GM12878 (cell line): Measurements from ENCODE around the gene NEGR1. TPM values are rescaled to one million over a fixed set of nuclear protein-coding genes. Genes with fewer than 3 reads are reported as not detected.

Source experiments
- ATAC-seq: fragments of 200-7000 bp; cut with Tn5 transposase; 3 replicates; pipeline ENCODE4 v1.9.1; 2020; ENCODE audit warnings: mild to moderate bottlenecking, moderate library complexity
- BruUV-seq: library from RNA; stranded (reverse); fragments of 400-500 nt; replicated peaks from 2 replicates; lab custom pipeline; 2021; lab: Mats Ljungman, UMichigan
- CTCF ChIA-PET: fragments of 300-600 bp; sonication (Branson Sonifier 250); formaldehyde crosslinking; extraction: SDS; loops from one replicate; lab custom pipeline; 2021; ENCODE audit warnings: inconsistent platforms; lab: Yijun Ruan, JAX
- POLR2A ChIA-PET: fragments of 350-600 bp; formaldehyde crosslinking; extraction: SDS; loops from one replicate; lab custom pipeline; 2021; ENCODE audit warnings: inconsistent platforms; lab: Charles Lee
- RAD21 ChIA-PET: fragments of 300-600 bp; sonication (Branson Sonifier 250); formaldehyde crosslinking; loops from one replicate; lab custom pipeline; 2023; ENCODE audit warnings: antibody characterized with exemption; ENCODE audit not compliant: unreplicated experiment; lab: Charles Lee
- SMC1A ChIA-PET: fragments of 300-600 bp; sonication (Branson Sonifier 250); formaldehyde crosslinking; loops from one replicate; lab custom pipeline; 2023; ENCODE audit not compliant: unreplicated experiment, uncharacterized antibody; lab: Charles Lee
- DNase-seq: peaks from one replicate; pipeline ENCODE4 v3.0.0-alpha.2; 2011; ENCODE audit warnings: low read depth, low spot score
- FAIRE-seq: peaks from 3 replicates; lab custom pipeline; 2011; peaks lifted over from hg19 to GRCh38; lab: Jason Lieb, UNC
- H2AFZ ChIP-seq: 2 replicates; pipeline ENCODE4 v1.6.0; 2011; ENCODE audit warnings: low read depth, low read length, control low read depth; ENCODE audit not compliant: control insufficient read depth
- H3K27ac ChIP-seq: 2 replicates; pipeline ENCODE4 v1.5.1; 2011; ENCODE audit warnings: control low read depth; ENCODE audit not compliant: control insufficient read depth, insufficient read depth
- H3K27me3 ChIP-seq, 2 experiments: replicated peaks in 1 of 2; 2 replicates each; pipeline versions ENCODE4 v1.6.0 to v1.6.1; 2011; ENCODE audit warnings: low read length in 1 of 2; ENCODE audit not compliant: control insufficient read depth in 2 of 2, insufficient read depth in 2 of 2
- H3K36me3 ChIP-seq, 2 experiments: 2 replicates each; pipeline ENCODE4 v1.5.1; 2011; ENCODE audit warnings: low read length in 1 of 2; ENCODE audit not compliant: control insufficient read depth in 2 of 2, insufficient read depth in 2 of 2
- H3K4me1 ChIP-seq: 2 replicates; pipeline ENCODE4 v1.6.1; 2011; ENCODE audit warnings: mild to moderate bottlenecking, low read length, moderate library complexity, mixed read lengths; ENCODE audit not compliant: control insufficient read depth, insufficient read depth
- H3K4me2 ChIP-seq: 2 replicates; pipeline ENCODE4 v1.6.0; 2011; ENCODE audit warnings: control low read depth; ENCODE audit not compliant: control insufficient read depth, insufficient read depth
- H3K4me3 ChIP-seq: fragments of 200-600 bp; sonication (generic); 2 replicates; pipeline ENCODE4 v1.5.1; 2016
- H3K79me2 ChIP-seq: 2 replicates; pipeline ENCODE4 v1.6.0; 2011; ENCODE audit warnings: low read length; ENCODE audit not compliant: control insufficient read depth, insufficient read depth
- H3K9ac ChIP-seq: 2 replicates; pipeline ENCODE4 v1.8.0; 2011; ENCODE audit warnings: low read length, control low read depth, mixed read lengths; ENCODE audit not compliant: control insufficient read depth, insufficient read depth
- H3K9me3 ChIP-seq: replicated peaks from 3 replicates; pipeline ENCODE4 v1.5.1; 2011; ENCODE audit warnings: mild to moderate bottlenecking, low read length; ENCODE audit not compliant: control insufficient read depth, insufficient read depth
- H4K20me1 ChIP-seq: 2 replicates; pipeline ENCODE4 v1.6.0; 2011; ENCODE audit not compliant: control insufficient read depth, insufficient read depth
- CEBPZ ChIP-seq: fragments of 150-350 bp; IDR thresholded peaks from 2 replicates; pipeline ENCODE4 v1.6.1; 2016; ENCODE audit warnings: low read depth, low read length
- E4F1 ChIP-seq: fragments of 450-650 bp; IDR thresholded peaks from 2 replicates; pipeline ENCODE4 v1.6.1; 2018; ENCODE audit warnings: borderline replicate concordance, mild to moderate bottlenecking; ENCODE audit not compliant: partially characterized antibody
- IRF3 ChIP-seq: fragments of 450-650 bp; IDR thresholded peaks from 2 replicates; pipeline ENCODE4 v1.6.1; 2014; ENCODE audit warnings: mild to moderate bottlenecking
- NFXL1 ChIP-seq: fragments of 450-650 bp; IDR thresholded peaks from 2 replicates; pipeline ENCODE4 v1.6.1; 2017; ENCODE audit warnings: antibody characterized with exemption, mild to moderate bottlenecking, borderline replicate concordance
- PML ChIP-seq: IDR thresholded peaks from 2 replicates; pipeline ENCODE4 v1.6.1; 2012; ENCODE audit warnings: low read length, inconsistent platforms
- POLR2AphosphoS5 ChIP-seq: IDR thresholded peaks from 2 replicates; pipeline ENCODE4 v1.6.1; 2011; ENCODE audit warnings: mild to moderate bottlenecking, low read length, inconsistent platforms
- RUNX3 ChIP-seq: IDR thresholded peaks from 2 replicates; pipeline ENCODE4 v1.6.1; 2012; ENCODE audit warnings: low read length, inconsistent platforms
- SIX5 ChIP-seq: IDR thresholded peaks from 2 replicates; pipeline ENCODE4 v1.6.1; 2011; ENCODE audit warnings: mild to moderate bottlenecking, low read depth, low read length, moderate library complexity; ENCODE audit not compliant: severe bottlenecking
- SUZ12 ChIP-seq: fragments of 200-600 bp; sonication (generic); IDR thresholded peaks from one replicate; pipeline ENCODE4 v1.6.1; 2018; ENCODE audit warnings: antibody characterized with exemption, mild to moderate bottlenecking; ENCODE audit not compliant: unreplicated experiment
- TCF12 ChIP-seq: IDR thresholded peaks from 2 replicates; pipeline ENCODE4 v1.6.1; 2011; ENCODE audit warnings: low read depth, mild to moderate bottlenecking, low read length
- WGBS: methylation state at CpG from one replicate; pipeline ENCODE4 v1.1.6; 2016; ENCODE audit warnings: low lambda C conversion rate; ENCODE audit not compliant: insufficient replicate concordance, insufficient coverage; ENCODE audit errors: missing lambda C conversion rate; 5-methylcytosine and 5-hydroxymethylcytosine counted together
- in situ Hi-C: fragments of 300-500 bp; cut with MboI; formaldehyde crosslinking; loops from 9 replicates; pipeline ENCODE4 v1.14.3; 2018; ENCODE audit warnings: mixed read lengths
- intact Hi-C: fragments of 100-400 bp; cut with micrococcal nuclease; formaldehyde crosslinking; loops from one replicate; pipeline ENCODE4 v1.14.2; 2022; ENCODE audit not compliant: unreplicated experiment
- polyA plus RNA-seq, 11 experiments: library from polyadenylated mRNA; depleted of rRNA in 4 of 11; unstranded in 6 of 11; stranded (reverse) in 5 of 11; fragments of >200 nt; fragmentation: Nextera tagmentation in 4 of 11; fragmentation: Illumina TruSeq in 1 of 11; extraction: Ambion mirVana in 4 of 11; extraction: Trizol in 1 of 11; gene quantifications; 1 replicate in 1 of 11; 2 replicates in 10 of 11; pipeline versions ENCODE4 v1.2.1 to v1.2.3, GENCODE V29; 2011 to 2016; ENCODE audit warnings: inconsistent platforms in 2 of 11, missing spikeins in 2 of 11, low read depth in 1 of 11
- total RNA-seq, 4 experiments: library from RNA; depleted of rRNA in 3 of 4; stranded (reverse); fragments of >200 nt in 3 of 4; fragmentation: Illumina TruSeq in 1 of 4; extraction: Trizol in 1 of 4; gene quantifications; 2 replicates each; pipeline versions ENCODE4 v1.2.1 to v1.2.3, GENCODE V29; 2013 to 2021

The NEGR1 gene
- total and polyA plus RNA-seq, 10 of the 15 experiments (the other 5 are each of a cell fraction or from before 2014, with no cell fraction given), result under 0.01 to 0.03 (median 0.01) TPM; not detected in 7

- no peak for TF ChIP-seq E4F1
- no peak for TF ChIP-seq IRF3
- TF ChIP-seq, all 136 proteins: peak for 0
Observed at GRCh38 chr1:71994646-71995045, 287.7 kb downstream of the NEGR1 start (continued).

GRCh38 chr1:71987181-71987580 lies 295.2 kb downstream of the NEGR1 start:
- no peak for FAIRE-seq
- Histone ChIP-seq H4K20me1 (no peaks in the 10 kb centered on the region), H3K27ac (no peak overlapping the region), H3K4me2 (no peak overlapping the region), H2AFZ (no peak overlapping the region), H3K4me1 (no peaks in the 10 kb centered on the region), H3K4me3 (no peak overlapping the region), H3K36me3 (no peaks in the 10 kb centered on the region), H3K9me3 (no peaks in the 10 kb centered on the region)
- ChIA-PET CTCF (no interaction called here), POLR2A (no interaction called here)
- in situ Hi-C loops, result no loop called here
- DNase-seq, result no peak
- no TSS peak for BruUV-seq
- WGBS, result 27% methylated on average over 6 of the region's 6 CpGs
- intact Hi-C loops, result no loop called here
- TF ChIP-seq RUNX3 (no peak), NFXL1 (no peak), TCF12 (no peak), SUZ12 (no peak), POLR2AphosphoS5 (no peak), PML (no peak), CEBPZ (no peak), SIX5 (no peak)
- TF ChIP-seq, all 136 proteins: peak for 0
- Histone ChIP-seq H3K27me3 (no peaks in the 10 kb centered on the region), H3K79me2 (no peaks in the 10 kb centered on the region), H3K9ac (no peak overlapping the region)
- no peak for ATAC-seq
- RAD21 ChIA-PET, result no interaction called here
- SMC1A ChIA-PET, result no interaction called here
